Measurements from ENCODE around the gene ERC2. TPM values are rescaled to one million over a fixed set of nuclear protein-coding genes. Genes with fewer than 3 reads are reported as not detected.

The ERC2 gene
- total and polyA plus RNA-seq, 11 donors: 0.16 to 3.8 (median 1.6) TPM

- 73 to 79% (median 76%) methylated on average over 2 of the region's 2 CpGs for WGBS, 4 donors
- intact Hi-C loops (cut with DNase I): no loop called here
- Histone ChIP-seq H3K4me1 (no peaks in the 10 kb centered on the region), H3K27ac (no peak overlapping the region), H3K4me3 (no peak overlapping the region), H3K9me3 (no peaks in the 10 kb centered on the region), H3K36me3 (no peaks in the 10 kb centered on the region), H3K27me3 (no peaks in the 10 kb centered on the region)
- ATAC-seq: no peak
- DNase-seq: no peak
- no peak for TF ChIP-seq POLR2A (IDR thresholded peaks at IDR 0.05)
- TF ChIP-seq CTCF (IDR thresholded peaks at IDR 0.05): no peak
These were observed 281.2 kb downstream of the ERC2 start for GRCh38 chr3:56187051-56187450.

DNA sequence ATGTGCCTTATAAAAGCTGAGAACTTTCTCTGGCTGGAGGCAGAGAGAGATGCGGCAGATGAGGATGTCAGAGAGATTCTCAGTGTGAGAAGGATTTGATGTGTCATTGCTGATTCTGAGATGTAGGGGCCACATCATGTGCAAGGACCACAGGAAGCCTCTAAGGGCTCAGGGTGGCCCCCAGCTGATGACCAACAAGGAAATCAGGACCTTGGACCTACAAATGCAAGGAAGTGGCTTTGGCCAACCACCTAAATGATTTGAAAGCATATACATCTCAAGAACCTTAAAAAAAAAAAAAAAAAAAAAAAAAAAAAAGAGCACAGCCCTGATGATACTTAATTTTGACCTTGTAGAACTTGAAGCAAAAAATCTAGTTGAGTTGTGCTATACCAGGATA, 282.4 kb downstream of the ERC2 start:
- WGBS, 4 donors: 89 to 98% (median 96%) methylated on average over 1 of the region's 1 CpG
- intact Hi-C loops (cut with DNase I): no loop called here
- ATAC-seq: no peak

DNA sequence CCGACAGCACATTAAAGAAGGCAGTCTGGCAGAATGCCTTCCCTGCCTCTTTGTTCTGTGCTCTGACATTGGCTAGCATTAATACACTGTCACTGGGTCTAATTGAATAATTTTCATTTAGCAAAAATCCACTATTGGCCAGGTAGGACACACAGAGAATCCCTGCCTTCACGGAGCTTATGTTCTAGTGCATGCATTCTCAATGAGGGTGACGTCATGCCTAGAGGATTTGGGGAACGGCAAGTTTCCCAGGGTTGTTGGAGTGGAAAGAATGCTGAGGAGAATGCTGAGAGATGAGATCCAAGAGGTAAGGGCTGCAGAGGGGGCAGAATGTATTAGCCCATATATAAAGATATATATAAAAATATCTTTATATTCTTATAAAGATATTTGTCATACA, 284.7 kb downstream of the ERC2 start:
- Histone ChIP-seq H3K36me3 (no peaks in the 10 kb centered on the region), H3K4me1 (no peaks in the 10 kb centered on the region), H3K9me3 (no peaks in the 10 kb centered on the region), H3K4me3 (no peak overlapping the region), H3K27me3 (no peaks in the 10 kb centered on the region), H3K27ac (no peak overlapping the region)
- DNase-seq (no peak), ATAC-seq (no peak)
- WGBS, 4 donors: 58 to 63% (median 61%) methylated on average over 4 of the region's 4 CpGs
- no peak for TF ChIP-seq CTCF (IDR thresholded peaks at IDR 0.05)
- no peak for TF ChIP-seq POLR2A (IDR thresholded peaks at IDR 0.05)
- intact Hi-C loops (cut with DNase I): no loop called here

More for the DNA sequence above, 282.4 kb downstream of the ERC2 start:
- DNase-seq: no peak
- TF ChIP-seq CTCF (IDR thresholded peaks at IDR 0.05) (no peak), POLR2A (IDR thresholded peaks at IDR 0.05) (no peak)
- no peaks in the 10 kb centered on the region for H3K36me3 ChIP-seq
- no peak overlapping the region for H3K4me3 ChIP-seq
- no peaks in the 10 kb centered on the region for H3K27me3 ChIP-seq
- no peaks in the 10 kb centered on the region for H3K4me1 ChIP-seq
- H3K27ac ChIP-seq: no peak overlapping the region
- no peaks in the 10 kb centered on the region for H3K9me3 ChIP-seq

GRCh38 chr3:56180433-56180832, 287.8 kb downstream of the ERC2 start:
- ATAC-seq (no peak), DNase-seq (no peak)
- H3K27ac ChIP-seq: no peak overlapping the region
- H3K36me3 ChIP-seq: no peaks in the 10 kb centered on the region
- WGBS, 4 donors: 76 to 82% (median 78%) methylated on average over 2 of the region's 2 CpGs
- no peaks in the 10 kb centered on the region for H3K9me3 ChIP-seq
- H3K4me1 ChIP-seq: no peaks in the 10 kb centered on the region
- intact Hi-C loops (cut with DNase I): no loop called here
- TF ChIP-seq CTCF (IDR thresholded peaks at IDR 0.05): no peak
- no peak for TF ChIP-seq POLR2A (IDR thresholded peaks at IDR 0.05)
- H3K27me3 ChIP-seq: no peaks in the 10 kb centered on the region
- H3K4me3 ChIP-seq: no peak overlapping the region

All from heart left ventricle (tissue), 16 donors.